GM12878 (cell line): ENCODE results near the gene FICD. TPM values are rescaled to one million over a fixed set of nuclear protein-coding genes. Genes with fewer than 3 reads are reported as not detected.

Experiments
- ASH2L ChIP-seq: fragments of 300-600, 200-600 bp; sonication (generic); IDR thresholded peaks from 2 replicates; pipeline ENCODE4 v1.6.1; 2017; ENCODE audit warnings: low read depth, mild to moderate bottlenecking, borderline replicate concordance
- BACH1 ChIP-seq: fragments of 450-650 bp; IDR thresholded peaks from 2 replicates; pipeline ENCODE4 v1.6.1; 2017; ENCODE audit warnings: mild to moderate bottlenecking, borderline replicate concordance
- BCLAF1 ChIP-seq: fragments of 450-650 bp; IDR thresholded peaks from 2 replicates; pipeline ENCODE4 v1.6.1; 2017; ENCODE audit warnings: antibody characterized with exemption, mild to moderate bottlenecking, moderate library complexity
- BHLHE40 ChIP-seq, 2 experiments: fragments of 450-650 bp in 1 of 2; IDR thresholded peaks; 2 replicates each; pipeline ENCODE4 v1.6.1; 2011 to 2017; ENCODE audit warnings: low read depth in 2 of 2, borderline replicate concordance in 1 of 2, improper control_type of control experiment in 1 of 2, low read length in 1 of 2, mild to moderate bottlenecking in 1 of 2
- ESRRA ChIP-seq: IDR thresholded peaks from 2 replicates; pipeline ENCODE4 v1.6.1; 2012; ENCODE audit warnings: mild to moderate bottlenecking, low read length, improper control_type of control experiment
- NR2C1 ChIP-seq: fragments of 450-650 bp; IDR thresholded peaks from 2 replicates; pipeline ENCODE4 v1.6.1; 2017; ENCODE audit warnings: antibody characterized with exemption, mild to moderate bottlenecking, moderate library complexity
- RAD51 ChIP-seq: fragments of 450-650 bp; IDR thresholded peaks from 2 replicates; pipeline ENCODE4 v1.6.1; 2016; ENCODE audit warnings: moderate library complexity, mild to moderate bottlenecking, inconsistent platforms
- RELB ChIP-seq: fragments of 450-650 bp; IDR thresholded peaks from 2 replicates; pipeline ENCODE4 v1.6.1; 2017; ENCODE audit warnings: low read depth, mild to moderate bottlenecking, moderate library complexity
- SMAD1 ChIP-seq: fragments of 450-650 bp; IDR thresholded peaks from 2 replicates; pipeline ENCODE4 v1.6.1; 2018; ENCODE audit warnings: mild to moderate bottlenecking, low read depth; ENCODE audit not compliant: partially characterized antibody
- TBL1XR1 ChIP-seq: IDR thresholded peaks from 2 replicates; pipeline ENCODE4 v1.6.1; 2012; ENCODE audit warnings: low read depth, low read length, improper control_type of control experiment
- TCF7 ChIP-seq: IDR thresholded peaks from 2 replicates; pipeline ENCODE4 v1.6.1; 2014; ENCODE audit warnings: antibody characterized with exemption, borderline replicate concordance
- YBX1 ChIP-seq: fragments of 450-650 bp; IDR thresholded peaks from 2 replicates; pipeline ENCODE4 v1.6.1; 2016; ENCODE audit warnings: antibody characterized with exemption
- ZBED1 ChIP-seq: IDR thresholded peaks from 2 replicates; pipeline ENCODE4 v1.6.1; 2016; ENCODE audit warnings: borderline replicate concordance
- ZBTB4 ChIP-seq: fragments of 450-650 bp; formaldehyde crosslinking; IDR thresholded peaks from 2 replicates; pipeline ENCODE4 v1.4.0; 2022; ENCODE audit warnings: mild to moderate bottlenecking, moderate library complexity
- ZNF217 ChIP-seq: fragments of 450-650 bp; IDR thresholded peaks from 2 replicates; pipeline ENCODE4 v1.6.1; 2017; ENCODE audit warnings: antibody characterized with exemption, mild to moderate bottlenecking
- ZNF24 ChIP-seq: fragments of 450-650 bp; IDR thresholded peaks from 2 replicates; pipeline ENCODE4 v1.6.1; 2017; ENCODE audit warnings: antibody characterized with exemption, mild to moderate bottlenecking
- polyA plus RNA-seq, 11 experiments: library from polyadenylated mRNA; depleted of rRNA in 4 of 11; unstranded in 6 of 11; stranded (reverse) in 5 of 11; fragments of >200 nt; fragmentation: Nextera tagmentation in 4 of 11; fragmentation: Illumina TruSeq in 1 of 11; extraction: Ambion mirVana in 4 of 11; extraction: Trizol in 1 of 11; gene quantifications; 1 replicate in 1 of 11; 2 replicates in 10 of 11; pipeline versions ENCODE4 v1.2.1 to v1.2.3, GENCODE V29; 2011 to 2016; ENCODE audit warnings: inconsistent platforms in 2 of 11, missing spikeins in 2 of 11, low read depth in 1 of 11
- total RNA-seq, 4 experiments: library from RNA; depleted of rRNA in 3 of 4; stranded (reverse); fragments of >200 nt in 3 of 4; fragmentation: Illumina TruSeq in 1 of 4; extraction: Trizol in 1 of 4; gene quantifications; 2 replicates each; pipeline versions ENCODE4 v1.2.1 to v1.2.3, GENCODE V29; 2013 to 2021
- TF ChIP-seq, protein P1 (sequence below): fragments of 450-650 bp; IDR thresholded peaks from 2 replicates; pipeline ENCODE4 v1.6.1; 2017; ENCODE audit warnings: mild to moderate bottlenecking, low read depth, inconsistent platforms; ENCODE audit not compliant: poor library complexity, severe bottlenecking

FICD gene
- total and polyA plus RNA-seq, 10 of the 15 experiments (the other 5 are each of a cell fraction or from before 2014, with no cell fraction given), result 1.1 to 9.4 (median 4.3) TPM

DNA sequence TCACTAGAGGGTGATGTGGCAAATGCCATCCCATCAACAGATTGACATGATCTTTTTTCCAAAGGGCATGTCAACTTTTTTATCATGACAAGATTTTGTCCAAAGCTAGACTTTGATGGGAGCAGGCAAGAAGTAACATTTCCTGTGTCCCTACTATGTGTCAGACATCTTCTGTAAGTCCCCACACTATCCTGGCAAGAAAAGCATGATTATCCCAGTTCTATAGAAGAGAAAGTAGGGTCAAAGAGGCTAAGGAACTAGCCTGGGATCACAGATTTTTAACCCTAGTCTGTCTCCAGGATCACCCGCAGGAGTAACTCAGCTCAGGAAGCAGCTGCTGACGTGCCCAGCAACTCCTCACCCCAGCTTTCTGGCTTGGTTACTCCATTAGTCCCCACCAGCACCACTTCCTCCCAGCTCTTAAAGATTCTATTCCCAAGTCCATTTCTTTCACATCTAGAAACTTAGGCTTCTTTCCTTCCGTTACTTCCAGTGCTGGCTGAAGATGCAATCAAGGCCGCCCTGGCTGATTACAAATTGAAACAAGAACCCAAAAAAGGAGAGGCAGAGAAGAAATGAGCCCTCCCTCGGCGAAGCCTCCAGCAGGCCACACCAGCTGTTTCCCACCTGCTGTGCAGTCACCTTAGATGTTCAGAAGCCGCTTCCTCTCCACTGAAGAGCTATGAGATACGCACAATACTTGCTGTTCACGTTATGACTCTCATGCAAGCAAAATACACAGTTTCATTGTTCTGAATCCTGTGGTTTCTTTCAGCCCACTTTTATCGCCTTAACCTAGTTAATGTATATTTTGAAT is 53.5 kb downstream of the FICD start (continued):
- peak; percentile 68; the same call in 1 of the 2 replicates for TF ChIP-seq BACH1
- peak; percentile 78 for TF ChIP-seq TCF7
- TF ChIP-seq YBX1, result no peak
- peak; percentile 91 for TF ChIP-seq RELB
- TF ChIP-seq ASH2L, result no peak
- TF ChIP-seq ZNF24, result peak; percentile 85
- peak; percentile 85 for TF ChIP-seq SMAD1
- TF ChIP-seq RAD51, result peak; percentile 70
- TF ChIP-seq ZBED1, result peak; percentile 97
- no peak; the same call in 1 of the 2 replicates for TF ChIP-seq ZBTB4 (CRISPR knock-in tag)
- no peak for TF ChIP-seq ESRRA
- TF ChIP-seq BHLHE40 (IDR thresholded peaks at IDR 0.05; ENCODE audit: borderline replicate concordance in 1 of 2, low read depth in 2 of 2, low read length in 1 of 2), result peak; percentile 90 to 92
- peak; percentile 96 for TF ChIP-seq TBL1XR1
- TF ChIP-seq, protein P1, sequence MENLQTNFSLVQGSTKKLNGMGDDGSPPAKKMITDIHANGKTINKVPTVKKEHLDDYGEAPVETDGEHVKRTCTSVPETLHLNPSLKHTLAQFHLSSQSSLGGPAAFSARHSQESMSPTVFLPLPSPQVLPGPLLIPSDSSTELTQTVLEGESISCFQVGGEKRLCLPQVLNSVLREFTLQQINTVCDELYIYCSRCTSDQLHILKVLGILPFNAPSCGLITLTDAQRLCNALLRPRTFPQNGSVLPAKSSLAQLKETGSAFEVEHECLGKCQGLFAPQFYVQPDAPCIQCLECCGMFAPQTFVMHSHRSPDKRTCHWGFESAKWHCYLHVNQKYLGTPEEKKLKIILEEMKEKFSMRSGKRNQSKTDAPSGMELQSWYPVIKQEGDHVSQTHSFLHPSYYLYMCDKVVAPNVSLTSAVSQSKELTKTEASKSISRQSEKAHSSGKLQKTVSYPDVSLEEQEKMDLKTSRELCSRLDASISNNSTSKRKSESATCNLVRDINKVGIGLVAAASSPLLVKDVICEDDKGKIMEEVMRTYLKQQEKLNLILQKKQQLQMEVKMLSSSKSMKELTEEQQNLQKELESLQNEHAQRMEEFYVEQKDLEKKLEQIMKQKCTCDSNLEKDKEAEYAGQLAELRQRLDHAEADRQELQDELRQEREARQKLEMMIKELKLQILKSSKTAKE, result peak; percentile 90
- TF ChIP-seq NR2C1, result no peak
- TF ChIP-seq ZNF217, result peak; percentile 37
- no peak for TF ChIP-seq BCLAF1
